Gastrocnemius medialis (tissue), 4 donors: ENCODE data around the gene SHISA6.

Experiments
- POLR2A ChIP-seq, 2 donors: fragments of 450-650 bp; IDR thresholded peaks; one replicate each; pipeline ENCODE4 v1.6.1; 2017; ENCODE audit warnings: antibody characterized with exemption in 2 of 2, mild to moderate bottlenecking in 2 of 2, moderate library complexity in 2 of 2
- TF ChIP-seq, protein P1 (sequence below), 5 experiments: fragments of 450-650 bp in 3 of 5; fragments of 200-600 bp in 2 of 5; sonication (generic) in 2 of 5; IDR thresholded peaks in 4 of 5; conservative IDR thresholded peaks in 1 of 5; 1 replicate in 4 of 5; 2 replicates in 1 of 5; pipeline ENCODE4 v1.5.1; 2016 to 2019; ENCODE audit warnings: antibody characterized with exemption in 5 of 5, mild to moderate bottlenecking in 3 of 5, moderate library complexity in 3 of 5

DNA sequence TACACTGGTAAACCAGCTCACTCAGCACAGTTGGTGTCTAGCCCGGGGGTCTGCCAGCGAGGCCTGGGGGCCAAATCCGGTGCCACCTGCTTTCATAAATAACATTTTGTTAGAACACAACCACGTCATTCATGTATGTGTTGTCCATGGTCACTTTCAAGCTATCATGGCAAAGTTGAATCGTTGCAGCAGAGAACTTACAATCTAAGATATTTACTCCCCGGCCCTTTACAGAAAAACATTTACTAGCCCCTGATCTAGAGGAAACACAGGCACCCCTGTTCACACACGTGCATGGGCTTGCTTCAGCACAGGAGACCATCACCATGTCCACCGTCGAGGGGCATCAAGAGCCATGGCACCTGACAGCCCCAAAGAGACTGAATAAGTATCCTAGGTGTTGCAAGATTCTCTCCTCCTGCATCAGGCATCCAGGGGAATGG is 245.9 kb downstream of the SHISA6 start:
- TF ChIP-seq, protein P1, sequence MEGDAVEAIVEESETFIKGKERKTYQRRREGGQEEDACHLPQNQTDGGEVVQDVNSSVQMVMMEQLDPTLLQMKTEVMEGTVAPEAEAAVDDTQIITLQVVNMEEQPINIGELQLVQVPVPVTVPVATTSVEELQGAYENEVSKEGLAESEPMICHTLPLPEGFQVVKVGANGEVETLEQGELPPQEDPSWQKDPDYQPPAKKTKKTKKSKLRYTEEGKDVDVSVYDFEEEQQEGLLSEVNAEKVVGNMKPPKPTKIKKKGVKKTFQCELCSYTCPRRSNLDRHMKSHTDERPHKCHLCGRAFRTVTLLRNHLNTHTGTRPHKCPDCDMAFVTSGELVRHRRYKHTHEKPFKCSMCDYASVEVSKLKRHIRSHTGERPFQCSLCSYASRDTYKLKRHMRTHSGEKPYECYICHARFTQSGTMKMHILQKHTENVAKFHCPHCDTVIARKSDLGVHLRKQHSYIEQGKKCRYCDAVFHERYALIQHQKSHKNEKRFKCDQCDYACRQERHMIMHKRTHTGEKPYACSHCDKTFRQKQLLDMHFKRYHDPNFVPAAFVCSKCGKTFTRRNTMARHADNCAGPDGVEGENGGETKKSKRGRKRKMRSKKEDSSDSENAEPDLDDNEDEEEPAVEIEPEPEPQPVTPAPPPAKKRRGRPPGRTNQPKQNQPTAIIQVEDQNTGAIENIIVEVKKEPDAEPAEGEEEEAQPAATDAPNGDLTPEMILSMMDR (IDR thresholded peaks at IDR 0.05 in 4 of 5, conservative IDR thresholded peaks at IDR 0.05 in 1 of 5) = no peak
- TF ChIP-seq POLR2A (IDR thresholded peaks at IDR 0.05) = no peak
